GM21390 (cell line): ENCODE measurements around the gene SMTN.

ENCODE experiments used
- ATAC-seq: cut with Tn5 transposase; IDR thresholded peaks from one replicate; pipeline ENCODE4 v1.9.1; 2021; ENCODE audit not compliant: unreplicated experiment

SMTN gene

GRCh38 chr22:31148953-31149627, 68.0 kb downstream of the SMTN start:
- ATAC-seq, result no peak

GRCh38 chr22:31150615-31151014, 69.5 kb downstream of the SMTN start:
- no peak for ATAC-seq

- ATAC-seq, result no peak
Measured at GRCh38 chr22:31151872-31152271, 70.8 kb downstream of the SMTN start.

- ATAC-seq, result no peak
Measured at GRCh38 chr22:31153357-31153756, 72.2 kb downstream of the SMTN start.
